DMS79 (cell line): Measurements from ENCODE around the gene SCN4A.
"Not testable (repeated sequence)": the region's sequence is repeated elsewhere in the genome, so short reads cannot be mapped to it uniquely, and the experiment has no call there.

Experiments
- DNase-seq: peaks from one replicate; lab custom pipeline; 2025; lab: John Stamatoyannopoulos, UW

The SCN4A gene

DNA sequence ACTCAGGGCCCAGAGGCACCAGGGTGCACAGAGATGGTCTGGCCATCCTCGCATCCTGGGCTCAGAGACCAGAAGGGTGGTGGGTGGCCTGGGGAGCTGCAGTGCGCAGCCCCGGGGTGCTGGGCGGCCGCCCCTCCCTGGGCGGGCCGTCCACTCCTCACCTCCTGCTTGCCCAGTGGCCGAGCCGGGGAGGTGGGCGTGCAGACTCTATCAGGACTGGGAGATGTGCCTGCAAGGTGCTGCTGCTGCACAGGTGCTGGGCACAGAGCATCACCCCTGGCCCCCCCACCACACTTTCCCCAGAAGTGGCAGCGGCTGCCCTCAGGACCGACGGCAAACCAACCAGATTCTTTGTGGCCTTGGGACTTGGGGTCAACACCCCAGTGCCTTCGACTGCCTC, at the start of gene SCN4A:
SCN4A (minus strand) TSS at position 123 of the 400 bp plus-strand sequence; CDS start at position 46, 77 bp downstream.
- no peak for DNase-seq

DNA sequence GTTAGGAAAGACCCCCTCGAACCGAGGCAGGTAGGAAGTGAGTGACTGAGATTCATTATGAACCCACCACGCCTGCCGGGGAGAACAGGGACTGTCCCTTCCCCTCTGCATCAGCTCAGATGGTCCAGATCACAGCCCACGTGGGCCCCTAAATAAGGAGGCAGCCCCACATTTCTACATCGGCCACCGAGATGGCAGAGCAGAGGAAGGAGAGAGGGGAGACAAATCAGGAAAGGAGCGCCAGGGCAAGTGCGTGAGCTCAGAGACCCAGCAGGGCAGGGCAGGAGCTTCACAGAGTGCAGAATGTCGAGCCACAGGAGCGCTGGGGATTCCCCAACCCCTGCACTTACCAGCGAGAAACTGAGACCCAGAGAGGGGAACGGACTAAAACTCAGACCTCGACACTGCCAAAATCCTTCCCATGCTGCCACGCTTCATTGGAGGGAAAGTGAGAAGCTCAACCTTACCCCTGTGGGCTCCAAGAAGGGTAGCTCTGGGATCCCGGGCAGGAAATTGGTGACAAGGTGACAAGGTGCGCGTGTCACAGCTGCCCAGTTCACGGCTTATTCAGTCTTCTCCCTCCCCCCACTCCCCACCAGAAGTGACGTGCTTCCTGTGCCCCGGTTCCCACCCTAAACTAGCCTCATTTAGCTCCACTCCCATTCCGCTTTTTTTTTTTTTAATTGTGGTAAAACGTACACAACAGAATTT, 47.5 kb upstream of the SCN4A start, which contains the start of gene ICAM2:
ICAM2 (minus strand) TSS at position 578 of the 711 bp plus-strand sequence. CDS start 13,942 bp downstream, outside the sequence.
- DNase-seq, result no peak

DNA sequence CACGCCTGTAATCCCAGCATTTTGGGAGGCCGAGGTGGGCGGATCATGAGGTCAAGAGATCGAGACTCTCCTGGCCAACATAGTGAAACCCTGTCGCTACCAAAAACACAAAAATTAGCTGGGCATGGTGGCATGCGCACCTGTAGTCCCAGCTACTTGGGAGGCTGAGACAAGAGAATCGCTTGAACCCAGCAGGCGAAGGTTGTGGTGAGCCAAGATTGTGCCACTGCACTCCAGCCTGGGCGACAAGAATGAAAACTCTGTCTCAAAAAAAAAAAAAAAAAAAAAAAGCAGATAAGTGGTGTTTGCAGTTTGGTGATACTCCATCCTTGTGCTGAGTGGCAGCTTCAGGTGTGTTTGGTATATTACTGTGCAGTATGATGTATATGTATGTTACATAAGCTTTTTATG, 46.8 kb upstream of the SCN4A start:
- DNase-seq, result not testable (repeated sequence)

DNA sequence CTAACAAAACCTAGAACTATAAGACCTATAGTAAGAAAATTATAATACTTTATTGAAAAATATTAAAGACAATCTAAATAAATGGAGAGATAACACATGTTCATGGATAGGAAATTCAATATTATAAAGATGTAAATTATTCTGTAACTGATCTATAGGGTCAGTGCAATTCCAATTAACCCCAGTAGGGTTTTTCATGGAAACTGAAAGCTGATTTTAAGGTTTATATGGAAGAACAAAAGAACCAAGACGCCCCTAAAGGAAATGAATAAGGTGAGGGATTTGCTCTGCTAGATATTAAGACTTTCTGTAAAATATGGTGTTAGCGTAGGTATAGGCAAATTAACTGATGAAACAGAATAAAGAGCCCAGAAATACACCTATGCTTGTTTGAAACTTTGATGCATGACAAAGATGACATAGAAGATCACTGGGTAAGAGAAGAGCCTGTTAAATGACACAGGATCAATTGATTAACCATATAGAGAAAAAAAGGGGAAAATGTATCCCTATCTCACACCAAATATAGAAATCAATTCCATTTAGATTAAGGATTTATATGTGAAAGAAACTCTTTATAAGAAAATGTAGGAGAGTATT, 44.8 kb upstream of the SCN4A start:
- DNase-seq, result no peak

DNA sequence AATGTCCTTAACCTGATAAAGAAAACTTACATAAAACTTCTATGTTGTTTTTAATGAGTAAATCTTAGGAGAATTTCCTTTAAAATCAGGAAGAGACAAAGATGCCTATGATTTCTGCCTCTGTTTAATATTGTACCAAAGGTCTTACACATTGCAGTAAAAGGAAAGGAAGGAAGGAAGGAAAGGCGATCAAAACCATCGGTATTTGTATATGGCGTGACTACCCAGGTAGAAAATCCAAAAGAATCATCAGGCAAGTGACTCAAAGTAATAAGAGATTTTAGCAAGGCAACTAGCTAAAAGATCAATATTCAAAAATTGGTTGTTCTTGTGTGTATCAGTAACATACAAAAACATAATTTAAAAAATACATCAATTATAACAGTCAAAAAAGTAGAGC, 44.3 kb upstream of the SCN4A start:
- DNase-seq, result no peak

DNA sequence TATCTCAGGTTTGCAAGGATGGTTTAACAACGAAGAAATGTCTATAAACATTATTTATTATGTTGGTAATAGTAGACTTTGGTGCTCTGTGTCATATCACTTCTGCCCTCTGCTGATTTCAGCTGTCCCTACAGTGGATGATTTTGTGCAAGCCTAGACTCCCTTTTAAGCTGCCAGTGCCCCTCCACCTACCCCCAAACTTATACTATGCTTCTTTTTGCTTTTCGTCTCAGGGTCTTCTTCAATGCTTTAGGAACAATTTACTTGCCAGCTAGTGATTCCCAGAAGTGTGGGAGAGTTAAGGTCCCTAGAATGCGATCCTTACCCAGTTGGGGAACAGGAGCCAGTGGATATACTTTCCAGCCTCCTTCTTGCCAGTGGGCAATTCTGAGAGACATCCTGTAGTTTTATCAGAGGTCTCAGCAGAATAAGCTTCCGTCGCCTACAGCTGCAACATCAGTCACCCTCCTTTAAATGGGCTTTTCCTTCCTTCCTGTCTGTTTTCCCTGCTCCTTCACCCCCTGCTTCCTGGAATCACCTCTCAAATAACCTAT, 43.6 kb upstream of the SCN4A start:
- no peak for DNase-seq

DNA sequence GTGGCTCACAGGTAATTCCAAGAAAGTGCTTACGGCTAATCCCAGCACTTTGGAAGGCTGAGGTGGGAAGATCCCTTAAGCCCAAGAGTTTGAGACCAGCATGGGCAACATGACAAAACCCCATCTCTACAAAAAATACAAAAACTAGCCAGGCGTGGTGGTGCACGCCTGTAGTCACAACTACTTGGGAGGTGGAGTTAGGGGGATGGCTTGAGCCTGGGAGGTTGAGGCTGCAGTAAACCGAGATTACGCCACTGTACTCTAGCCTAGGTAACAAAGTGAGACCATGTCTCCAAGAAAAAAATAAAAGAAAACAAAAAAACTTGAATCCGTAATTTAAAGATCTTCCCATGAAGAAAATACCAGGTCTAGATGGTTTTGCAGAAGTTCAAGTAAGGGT, 42.7 kb upstream of the SCN4A start:
- no peak for DNase-seq

DNA sequence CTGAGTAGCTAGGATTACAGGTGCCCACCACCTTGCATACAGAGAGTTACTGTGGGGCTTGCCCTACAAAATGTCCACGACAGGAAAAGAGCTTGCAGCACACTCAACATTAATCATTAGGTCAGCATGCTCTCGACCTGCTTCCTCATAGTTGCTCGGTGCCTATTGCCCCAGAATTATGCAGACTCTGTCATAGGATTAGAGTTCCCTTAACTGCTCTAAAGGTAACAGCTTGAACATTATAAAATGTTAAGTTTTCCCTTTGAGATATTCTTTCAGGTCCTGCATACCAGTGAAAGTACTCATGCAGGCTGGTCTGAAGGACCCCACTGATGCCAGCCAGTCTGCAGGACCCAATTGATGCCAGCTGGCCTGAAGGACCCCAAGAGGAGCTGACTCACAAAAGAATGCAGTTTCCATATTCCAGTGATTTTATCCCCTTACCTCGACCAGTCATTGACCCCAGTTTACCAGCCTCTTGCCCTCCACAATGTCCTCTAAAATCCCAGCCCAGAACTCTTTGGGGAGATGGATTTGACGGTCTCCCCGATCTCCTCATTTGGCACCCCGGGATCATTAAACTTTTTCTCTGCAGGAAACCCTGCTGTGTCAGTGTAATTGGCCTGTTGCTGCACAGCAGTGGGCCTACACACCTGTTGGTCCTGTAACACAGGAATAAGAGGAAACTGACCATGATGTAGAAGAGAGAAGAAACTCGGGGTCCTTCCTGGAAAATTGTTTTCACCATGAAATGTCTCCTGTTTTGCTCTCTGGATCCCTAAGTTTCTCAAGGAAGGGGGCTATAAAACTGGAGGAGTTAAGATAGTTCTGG, 37.1 kb upstream of the SCN4A start:
- DNase-seq, result no peak

DNA sequence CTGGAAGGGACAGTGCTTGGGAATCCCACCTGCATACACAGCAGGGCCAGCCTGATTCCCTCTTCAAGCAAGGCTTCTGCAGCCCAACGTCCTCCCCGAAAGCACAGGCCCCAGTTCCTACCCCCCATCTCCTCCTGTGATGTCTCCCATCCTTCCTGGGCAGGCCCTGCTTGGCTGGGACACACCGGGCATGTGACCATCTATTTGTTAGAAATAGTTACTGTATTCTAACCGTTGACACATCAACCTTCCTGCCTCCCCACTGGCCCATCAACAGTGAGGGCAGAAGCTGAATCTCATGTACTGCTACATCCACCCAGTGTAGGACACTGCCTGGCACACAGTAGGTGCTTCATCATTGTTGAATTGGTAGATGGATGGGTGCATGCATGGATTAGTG, 36.1 kb upstream of the SCN4A start:
- no peak for DNase-seq

DNA sequence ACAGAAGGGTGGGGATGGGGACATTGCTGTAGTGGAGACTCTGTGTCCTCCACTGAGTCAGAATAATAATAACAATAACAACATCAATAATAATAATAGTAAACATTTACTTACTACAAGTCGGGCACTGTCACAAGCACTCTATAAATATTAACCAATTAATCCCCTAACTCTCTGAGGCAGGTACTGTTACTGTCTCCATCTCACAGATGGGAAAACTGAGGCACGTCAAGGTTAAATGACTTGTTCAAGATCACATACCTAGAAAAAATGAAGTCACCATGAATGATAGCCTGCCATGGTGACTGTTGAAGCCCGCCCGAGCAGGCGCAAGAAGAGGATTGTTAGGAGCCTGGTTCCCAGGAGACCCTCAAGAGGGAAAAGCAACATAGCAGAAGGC, 35.6 kb upstream of the SCN4A start:
- DNase-seq, result no peak

DNA sequence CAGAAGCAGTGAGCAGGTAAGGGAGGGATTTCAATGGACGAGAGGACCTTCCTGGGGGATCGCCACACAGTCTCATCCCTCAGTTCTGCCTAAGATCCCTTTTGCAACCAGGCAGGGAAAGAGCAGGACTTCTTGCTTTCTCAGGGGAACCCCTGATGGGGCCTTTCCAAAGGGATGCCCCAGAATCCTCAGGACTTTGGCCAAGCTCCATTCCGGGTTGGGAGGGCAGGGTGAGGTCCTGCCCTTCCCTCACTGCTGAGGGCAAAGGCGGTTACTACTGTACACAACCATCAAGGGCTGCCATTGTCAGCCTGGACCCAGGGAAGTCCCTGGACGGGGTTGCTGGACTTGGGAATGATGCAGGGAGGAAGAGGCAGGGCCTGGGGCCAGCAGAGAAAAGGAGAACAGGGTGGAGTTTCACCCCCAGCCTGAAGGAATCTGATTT, 35.1 kb upstream of the SCN4A start:
- DNase-seq, result no peak

DNA sequence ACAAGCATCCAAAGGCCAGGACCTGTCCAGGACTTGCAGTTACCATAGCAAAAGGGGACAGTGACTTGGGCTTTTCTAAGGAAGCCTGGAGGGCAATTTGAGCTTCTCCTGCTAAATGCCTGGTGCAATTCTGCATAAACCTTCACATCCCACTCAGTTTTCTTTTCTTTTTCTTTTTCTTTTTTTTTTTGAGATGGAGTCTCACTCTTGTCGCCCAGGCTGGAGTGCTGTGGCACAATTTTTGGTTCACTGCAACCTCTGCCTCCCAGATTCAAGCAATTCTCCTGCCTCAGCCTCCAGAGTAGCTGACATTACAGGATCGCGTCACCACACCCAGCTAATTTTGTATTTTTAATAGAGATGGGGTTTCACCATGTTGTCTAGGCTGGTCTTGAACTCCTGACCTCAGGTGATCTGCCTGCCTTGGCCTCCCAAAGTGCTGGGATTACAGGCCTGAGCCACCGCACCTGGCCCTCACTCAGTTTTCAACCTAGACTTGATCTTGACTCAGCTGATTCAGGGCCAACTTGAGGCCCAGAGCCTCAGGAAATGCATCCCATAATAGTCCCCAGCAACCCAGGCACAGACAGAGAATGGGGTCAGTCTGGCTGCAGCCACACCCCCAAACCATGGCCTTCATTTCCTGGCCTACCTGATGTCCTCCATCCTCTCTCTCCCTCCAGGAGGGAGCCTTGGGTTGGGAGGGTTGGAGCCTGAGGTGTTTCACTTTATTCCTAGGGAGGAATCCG, 34.5 kb upstream of the SCN4A start:
- not testable (repeated sequence) for DNase-seq

DNA sequence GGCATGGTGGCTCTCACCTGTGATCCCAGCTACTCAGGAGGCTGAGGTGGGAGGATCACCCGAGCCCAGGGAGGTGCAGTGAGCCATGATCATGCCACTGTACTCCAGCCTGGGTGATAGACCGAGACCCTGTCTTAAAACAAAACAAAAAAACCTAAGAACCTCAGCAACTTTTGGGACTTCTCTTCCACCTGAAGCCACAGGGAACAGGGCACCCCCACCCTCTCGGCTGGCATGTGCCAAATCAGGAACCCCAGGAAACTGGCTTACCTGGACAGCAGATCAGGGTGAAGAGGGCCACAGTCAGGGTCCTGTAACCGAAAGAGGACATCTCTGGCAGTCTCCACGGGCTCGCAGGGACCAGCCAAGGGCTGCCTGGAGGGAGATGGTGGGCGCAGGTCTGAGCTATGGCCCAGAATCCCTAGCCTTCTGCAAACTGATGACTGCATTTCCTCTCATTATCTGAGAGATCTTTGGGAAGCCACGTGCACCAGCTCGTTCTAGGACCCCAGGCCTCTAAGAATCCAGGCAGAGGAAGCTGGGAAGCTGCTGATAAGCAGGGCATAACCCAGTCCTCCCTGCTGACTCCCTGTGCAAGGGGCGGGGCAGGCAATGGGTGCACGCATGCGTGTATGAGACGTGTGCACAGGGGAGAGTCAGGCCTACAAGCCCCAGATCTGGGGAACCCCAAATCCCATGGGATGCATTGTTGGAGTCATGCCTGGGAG, 33.8 kb upstream of the SCN4A start:
- DNase-seq, result no peak

DNA sequence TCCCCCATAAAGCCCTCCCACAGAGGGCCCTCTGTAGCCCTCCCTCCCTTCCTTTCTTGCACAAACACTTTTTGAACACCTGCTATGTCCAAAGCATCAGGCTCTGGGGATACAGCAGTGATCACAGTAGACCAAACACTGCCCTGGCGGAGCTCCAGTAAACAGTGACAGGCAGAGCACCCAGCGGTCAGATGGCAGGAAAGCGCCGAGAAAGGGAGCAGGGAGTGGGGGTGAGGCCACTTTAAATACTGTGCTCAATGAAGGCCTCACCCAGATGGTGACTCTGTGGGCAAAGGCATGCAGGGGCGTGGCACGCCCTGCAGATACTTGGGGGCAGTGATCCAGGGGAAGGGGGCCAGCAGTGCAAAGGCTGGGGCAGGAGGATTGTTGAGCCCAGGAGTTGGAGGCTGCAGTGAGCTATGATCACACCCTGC, 33.0 kb upstream of the SCN4A start:
- no peak for DNase-seq

DNA sequence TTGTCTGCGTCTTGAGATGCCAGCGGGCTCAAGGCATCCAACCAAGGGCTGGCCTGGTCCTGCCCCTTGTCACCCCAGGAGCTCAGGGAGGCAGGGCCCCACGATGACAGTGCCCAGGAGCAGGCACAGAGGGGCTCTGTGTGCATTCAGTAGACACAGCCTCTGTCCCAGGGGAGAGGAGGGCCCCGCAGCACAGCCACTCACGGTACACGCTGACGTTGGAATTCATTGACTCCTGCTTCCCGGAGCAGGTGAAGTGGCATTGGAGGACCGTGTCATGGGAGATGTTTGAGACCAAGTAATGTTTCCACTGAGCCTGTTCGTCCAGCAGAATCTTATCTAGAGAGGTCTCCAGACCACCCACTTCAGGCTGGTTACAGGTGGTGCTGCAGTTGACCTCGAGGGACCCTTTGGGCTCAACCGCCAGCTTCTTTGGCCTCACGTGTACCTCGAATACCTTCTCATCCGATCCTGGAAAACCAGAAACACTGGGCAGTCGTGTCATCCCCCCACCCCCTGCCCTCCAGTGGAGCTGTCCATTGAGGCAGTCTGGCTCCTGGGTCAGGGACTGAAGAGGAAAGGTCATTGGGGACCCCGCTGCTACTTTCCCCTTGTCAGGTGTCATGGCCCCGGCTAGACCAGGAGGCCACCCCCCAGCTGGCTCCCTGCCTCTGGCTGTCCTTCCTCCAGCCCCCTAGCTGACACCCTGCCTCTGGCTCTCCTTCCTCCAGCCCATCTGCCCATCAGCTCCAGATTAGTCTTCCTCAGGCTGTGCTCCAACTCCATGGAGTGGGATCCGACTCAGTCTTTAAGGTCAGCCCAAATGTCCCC, 32.4 kb upstream of the SCN4A start:
- DNase-seq, result no peak

DNA sequence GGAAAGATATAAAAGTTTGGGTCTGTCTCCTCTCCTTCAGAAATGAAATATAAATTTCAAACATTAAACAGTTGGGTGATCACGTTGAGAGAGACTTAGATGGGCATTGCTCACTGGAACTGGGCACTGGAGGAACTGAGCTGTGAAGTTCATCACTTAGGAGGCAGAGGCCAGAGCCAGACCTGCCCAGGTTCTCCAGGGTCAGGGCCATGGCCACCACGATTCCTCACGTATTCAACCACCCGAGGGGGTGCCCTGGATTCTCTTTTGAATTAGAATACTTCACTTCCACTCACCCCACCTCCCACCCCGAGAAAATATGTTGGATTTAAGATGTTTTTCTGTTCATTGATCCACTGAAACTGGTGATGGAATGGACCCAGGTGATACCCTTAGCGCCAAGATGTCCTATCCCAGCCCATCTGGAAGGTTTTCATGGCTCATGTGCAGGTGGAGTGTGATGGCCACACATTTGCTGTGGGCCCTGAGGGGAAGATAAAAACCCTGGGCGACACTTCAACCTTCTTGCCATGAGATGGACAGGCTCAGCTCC, 31.6 kb upstream of the SCN4A start:
- no peak for DNase-seq

DNA sequence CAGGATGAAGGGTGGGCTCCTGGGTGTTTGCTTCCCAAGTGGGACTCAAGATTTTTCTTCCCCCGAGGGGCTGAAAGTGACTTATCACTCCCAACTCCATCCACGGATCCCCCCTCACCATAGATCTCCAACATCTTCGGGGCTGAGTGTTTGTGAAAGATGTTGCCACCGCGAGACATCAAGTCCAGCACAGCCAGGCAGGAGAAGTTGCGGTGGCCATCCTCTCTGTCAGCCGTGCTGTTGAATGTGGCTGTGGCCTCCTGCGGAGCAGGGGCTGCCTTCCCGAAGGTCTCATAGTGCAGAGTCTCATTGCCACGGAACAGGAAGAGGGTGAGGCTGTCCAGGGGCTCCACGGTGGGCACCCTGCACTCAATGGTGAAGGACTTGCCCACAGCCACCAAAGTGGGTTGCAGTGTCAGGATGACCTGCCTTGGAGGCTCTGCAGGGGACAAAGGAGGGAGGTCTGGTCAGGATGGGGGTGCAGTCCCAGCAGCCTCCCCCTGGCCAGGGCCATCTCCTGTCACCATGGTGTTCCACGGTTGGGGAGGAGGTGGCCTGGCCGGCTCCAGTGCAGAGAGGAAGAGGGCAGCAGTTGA, 30.9 kb upstream of the SCN4A start:
- no peak for DNase-seq

DNA sequence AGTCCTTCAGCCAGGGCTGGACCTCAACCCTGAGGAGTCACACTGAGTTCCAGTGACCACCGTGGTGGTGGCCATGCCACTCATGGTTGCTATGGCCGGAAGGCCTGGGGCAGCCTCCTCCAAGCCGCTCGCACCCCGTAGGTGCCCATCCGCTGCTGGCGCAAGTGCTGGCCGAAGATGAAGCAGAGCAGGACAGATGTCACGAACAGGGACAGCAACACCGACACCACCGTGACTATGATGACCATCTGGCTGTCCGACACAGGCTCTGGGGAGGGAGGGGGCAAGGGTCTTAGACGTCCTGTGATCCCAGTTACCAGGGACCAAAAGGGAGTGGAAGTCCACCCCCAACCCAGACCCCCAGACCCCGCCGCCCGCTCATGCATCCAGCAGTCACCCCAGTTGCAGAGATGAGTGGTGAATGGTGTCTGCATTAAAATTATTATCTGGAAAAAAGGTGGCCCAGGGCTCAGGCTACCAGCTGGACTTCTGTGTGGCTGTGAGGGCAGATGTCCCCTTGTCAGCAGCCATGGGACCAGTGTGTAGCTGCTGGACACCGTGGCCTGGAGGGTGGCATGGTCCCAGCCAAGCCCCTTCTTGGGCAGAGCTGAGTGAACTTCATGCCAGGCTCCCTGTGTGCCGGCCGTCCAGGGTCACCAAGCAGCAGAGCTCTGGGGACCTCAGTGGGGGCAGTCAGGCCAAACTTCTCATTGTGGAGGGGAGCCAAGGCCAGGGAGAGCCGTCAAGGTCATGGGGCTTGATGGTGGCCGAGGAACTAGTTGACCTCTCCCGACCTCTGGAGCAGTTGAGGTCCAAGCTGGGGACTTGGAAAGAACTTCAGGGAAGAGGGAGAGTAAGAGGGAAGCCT, 30.2 kb upstream of the SCN4A start:
- no peak for DNase-seq
